Measurements from ENCODE around the gene RNASEH2B. TPM values are rescaled to one million over a fixed set of nuclear protein-coding genes. Genes with fewer than 3 reads are reported as not detected.
A peak's percentile ranks its signal among the peaks of the same experiment; 100 is the strongest.

Gene RNASEH2B
- total and polyA plus RNA-seq, 7 experiments from 2014 or later, result 65.3 to 105 (median 94.6) TPM

GRCh38 chr13:50969691-50970090, 60.1 kb downstream of the RNASEH2B start:
- intact Hi-C loops (cut with micrococcal nuclease), result no loop called here
- no peaks in the 10 kb centered on the region for H3K4me1 ChIP-seq (ENCODE audit: control insufficient read depth in 2 of 2, insufficient read depth in 2 of 2, low read length in 2 of 2)
- CTCF ChIA-PET, result interaction anchor here (0.5 kb wide), 1 partner anchor 1014 kb away, joined by 3 read pairs; no protein-coding TSS in a partner anchor
- peaks cover 2 to 21% (median 3%) of the 10 kb centered on the region in 3 experiments for H3K36me3 ChIP-seq (ENCODE audit: control insufficient read depth in 2 of 3, insufficient read depth in 3 of 3, low read length in 3 of 3)
- H3K27me3 ChIP-seq (ENCODE audit: control insufficient read depth in 2 of 2, insufficient read depth in 2 of 2, low read length in 2 of 2), result no peaks in the 10 kb centered on the region
- Mint-ChIP-seq H3K4me3 (no peak overlapping the region), H3K36me3 (peaks cover 14 to 71% (median 62%) of the 10 kb centered on the region in 5 donors), H3K27me3 (no peaks in the 10 kb centered on the region), H3K27ac (no peak overlapping the region), H3K9me3 (peaks cover 0 to 2% (median 0%) of the 10 kb centered on the region in 11 donors), H3K4me1 (no peaks in the 10 kb centered on the region)
- no peaks in the 10 kb centered on the region for H3K9me3 ChIP-seq (ENCODE audit: control insufficient read depth in 2 of 3, low read length in 3 of 3)
- H3K4me3 ChIP-seq (ENCODE audit: low read length), result no peak overlapping the region
- no peak for ATAC-seq
- POLR2A ChIA-PET, result no interaction called here
- no peak for DNase-seq
- no peak overlapping the region for H3K27ac ChIP-seq (ENCODE audit: low read depth, low read length)

GRCh38 chr13:50970956-50971355, 61.4 kb downstream of the RNASEH2B start:
- H3K27ac ChIP-seq (ENCODE audit: low read depth, low read length), result no peak overlapping the region
- ChIA-PET CTCF (no interaction called here), POLR2A (no interaction called here)
- peaks cover 20 to 71% (median 64%) of the 10 kb centered on the region in 5 donors for H3K36me3 Mint-ChIP-seq
- no peak overlapping the region for H3K4me3 Mint-ChIP-seq
- no peak for ATAC-seq
- H3K27ac Mint-ChIP-seq, result peak overlapping the region in 2 of 9 donors; percentile 35 to 55
- peaks cover 0 to 12% (median 0%) of the 10 kb centered on the region in 3 experiments for H3K36me3 ChIP-seq (ENCODE audit: control insufficient read depth in 2 of 3, insufficient read depth in 3 of 3, low read length in 3 of 3)
- H3K9me3 Mint-ChIP-seq, result peaks cover 0 to 3% (median 0%) of the 10 kb centered on the region in 11 donors
- H3K27me3 Mint-ChIP-seq, result no peaks in the 10 kb centered on the region
- H3K9me3 ChIP-seq (ENCODE audit: control insufficient read depth in 2 of 3, low read length in 3 of 3), result no peaks in the 10 kb centered on the region
- H3K4me3 ChIP-seq (ENCODE audit: low read length), result no peak overlapping the region
- intact Hi-C loops (cut with micrococcal nuclease), result no loop called here
- H3K4me1 Mint-ChIP-seq, result no peaks in the 10 kb centered on the region
- no peaks in the 10 kb centered on the region for H3K4me1 ChIP-seq (ENCODE audit: control insufficient read depth in 2 of 2, insufficient read depth in 2 of 2, low read length in 2 of 2)
- no peak for DNase-seq
- H3K27me3 ChIP-seq (ENCODE audit: control insufficient read depth in 2 of 2, insufficient read depth in 2 of 2, low read length in 2 of 2), result no peaks in the 10 kb centered on the region

- Mint-ChIP-seq H3K9me3 (peaks cover 0 to 8% (median 0%) of the 10 kb centered on the region in 11 donors), H3K27ac (no peak overlapping the region), H3K36me3 (peaks cover 27 to 75% (median 69%) of the 10 kb centered on the region in 5 donors), H3K4me3 (no peak overlapping the region), H3K27me3 (no peaks in the 10 kb centered on the region), H3K4me1 (peaks cover 0 to 4% (median 0%) of the 10 kb centered on the region in 7 donors)
- H3K9me3 ChIP-seq (ENCODE audit: control insufficient read depth in 2 of 3, low read length in 3 of 3), result no peaks in the 10 kb centered on the region
- no peaks in the 10 kb centered on the region for H3K27me3 ChIP-seq (ENCODE audit: control insufficient read depth in 2 of 2, insufficient read depth in 2 of 2, low read length in 2 of 2)
- DNase-seq (no peak), ATAC-seq (no peak)
- H3K27ac ChIP-seq (ENCODE audit: low read depth, low read length), result no peak overlapping the region
- H3K4me1 ChIP-seq (ENCODE audit: control insufficient read depth in 2 of 2, insufficient read depth in 2 of 2, low read length in 2 of 2), result no peaks in the 10 kb centered on the region
- POLR2A ChIA-PET, result no interaction called here
- CTCF ChIA-PET, result interaction anchor here (0.6 kb wide), 1 partner anchor 1031 kb away, joined by 3 read pairs; no protein-coding TSS in a partner anchor
- no peak overlapping the region for H3K4me3 ChIP-seq (ENCODE audit: low read length)
- peaks cover 0 to 20% (median 0%) of the 10 kb centered on the region in 3 experiments for H3K36me3 ChIP-seq (ENCODE audit: control insufficient read depth in 2 of 3, insufficient read depth in 3 of 3, low read length in 3 of 3)
- intact Hi-C loops (cut with micrococcal nuclease), result no loop called here
Measured at GRCh38 chr13:50974268-50974667, 64.7 kb downstream of the RNASEH2B start.

GRCh38 chr13:50979187-50979586, 69.6 kb downstream of the RNASEH2B start:
- Histone ChIP-seq H3K27me3 (ENCODE audit: control insufficient read depth in 2 of 2, insufficient read depth in 2 of 2, low read length in 2 of 2) (no peaks in the 10 kb centered on the region), H3K4me1 (ENCODE audit: control insufficient read depth in 2 of 2, insufficient read depth in 2 of 2, low read length in 2 of 2) (no peaks in the 10 kb centered on the region), H3K27ac (ENCODE audit: low read depth, low read length) (no peak overlapping the region), H3K36me3 (ENCODE audit: control insufficient read depth in 2 of 3, insufficient read depth in 3 of 3, low read length in 3 of 3) (peaks cover 0 to 11% (median 0%) of the 10 kb centered on the region in 3 experiments), H3K9me3 (ENCODE audit: control insufficient read depth in 2 of 3, low read length in 3 of 3) (no peaks in the 10 kb centered on the region), H3K4me3 (ENCODE audit: low read length) (no peak overlapping the region)
- POLR2A ChIA-PET, result no interaction called here
- Mint-ChIP-seq H3K27ac (no peak overlapping the region), H3K27me3 (no peaks in the 10 kb centered on the region), H3K9me3 (peaks cover 0 to 19% (median 8%) of the 10 kb centered on the region in 11 donors), H3K4me1 (peaks cover 0 to 4% (median 0%) of the 10 kb centered on the region in 7 donors), H3K36me3 (peaks cover 15 to 63% (median 46%) of the 10 kb centered on the region in 5 donors), H3K4me3 (no peak overlapping the region)
- intact Hi-C loops (cut with micrococcal nuclease), result no loop called here
- CTCF ChIA-PET, result no interaction called here
- DNase-seq (no peak), ATAC-seq (peak; percentile 54)

- H3K9me3 ChIP-seq (ENCODE audit: control insufficient read depth in 2 of 3, low read length in 3 of 3), result no peaks in the 10 kb centered on the region
Measured at GRCh38 chr13:50981686-50982085, 72.1 kb downstream of the RNASEH2B start.

GRCh38 chr13:50989476-50989875, 79.9 kb downstream of the RNASEH2B start:
- POLR2A ChIA-PET, result no interaction called here
- H3K9me3 ChIP-seq (ENCODE audit: control insufficient read depth in 2 of 3, low read length in 3 of 3), result no peaks in the 10 kb centered on the region

More at GRCh38 chr13:50981686-50982085, 72.1 kb downstream of the RNASEH2B start:
- intact Hi-C loops (cut with micrococcal nuclease), result no loop called here
- Histone ChIP-seq H3K4me1 (ENCODE audit: control insufficient read depth in 2 of 2, insufficient read depth in 2 of 2, low read length in 2 of 2) (no peaks in the 10 kb centered on the region), H3K27ac (ENCODE audit: low read depth, low read length) (no peak overlapping the region), H3K4me3 (ENCODE audit: low read length) (no peak overlapping the region), H3K27me3 (ENCODE audit: control insufficient read depth in 2 of 2, insufficient read depth in 2 of 2, low read length in 2 of 2) (no peaks in the 10 kb centered on the region), H3K36me3 (ENCODE audit: control insufficient read depth in 2 of 3, insufficient read depth in 3 of 3, low read length in 3 of 3) (peaks cover 0 to 4% (median 0%) of the 10 kb centered on the region in 3 experiments)
- peaks cover 0 to 3% (median 0%) of the 10 kb centered on the region in 5 donors for H3K27me3 Mint-ChIP-seq
- DNase-seq (no peak), ATAC-seq (no peak)
- H3K9me3 Mint-ChIP-seq, result peaks cover 0 to 19% (median 8%) of the 10 kb centered on the region in 11 donors
- peaks cover 0 to 2% (median 0%) of the 10 kb centered on the region in 7 donors for H3K4me1 Mint-ChIP-seq
- CTCF ChIA-PET, result interaction anchor here (0.5 kb wide), 1 partner anchor 1185 kb away, joined by 3 read pairs; no protein-coding TSS in a partner anchor
- POLR2A ChIA-PET, result no interaction called here
- peaks cover 5 to 38% (median 24%) of the 10 kb centered on the region in 5 donors for H3K36me3 Mint-ChIP-seq
- H3K27ac Mint-ChIP-seq, result peak overlapping the region in 2 of 9 donors; percentile 32 to 50
- H3K4me3 Mint-ChIP-seq, result peak overlapping the region in 2 of 10 donors; percentile 57 to 63

More at GRCh38 chr13:50989476-50989875, 79.9 kb downstream of the RNASEH2B start:
- no peak overlapping the region for H3K4me3 ChIP-seq (ENCODE audit: low read length)
- DNase-seq (no peak), ATAC-seq (no peak)
- H3K27me3 ChIP-seq (ENCODE audit: control insufficient read depth in 2 of 2, insufficient read depth in 2 of 2, low read length in 2 of 2), result no peaks in the 10 kb centered on the region
- Mint-ChIP-seq H3K36me3 (peaks cover 0 to 5% (median 4%) of the 10 kb centered on the region in 5 donors), H3K9me3 (peaks cover 0 to 15% (median 4%) of the 10 kb centered on the region in 11 donors), H3K4me1 (peaks cover 10 to 25% (median 15%) of the 10 kb centered on the region in 7 donors), H3K27ac (no peak overlapping the region), H3K4me3 (no peak overlapping the region), H3K27me3 (peaks cover 0 to 2% (median 0%) of the 10 kb centered on the region in 5 donors)
- no peak overlapping the region for H3K27ac ChIP-seq (ENCODE audit: low read depth, low read length)
- CTCF ChIA-PET, result no interaction called here
- intact Hi-C loops (cut with micrococcal nuclease), result no loop called here
- H3K36me3 ChIP-seq (ENCODE audit: control insufficient read depth in 2 of 3, insufficient read depth in 3 of 3, low read length in 3 of 3), result no peaks in the 10 kb centered on the region
- peaks cover 10 to 11% of the 10 kb centered on the region in 2 donors for H3K4me1 ChIP-seq (ENCODE audit: control insufficient read depth in 2 of 2, insufficient read depth in 2 of 2, low read length in 2 of 2)

Measured in naive thymus-derived CD4-positive, alpha-beta T cell (primary cell).